HG02642 (cell line): ENCODE data around the gene MGMT.

ENCODE experiments used
- ATAC-seq: cut with Tn5 transposase; IDR thresholded peaks from one replicate; pipeline ENCODE4 v1.9.1; 2021; ENCODE audit warnings: mild to moderate bottlenecking; ENCODE audit not compliant: unreplicated experiment, poor library complexity

The MGMT gene

DNA sequence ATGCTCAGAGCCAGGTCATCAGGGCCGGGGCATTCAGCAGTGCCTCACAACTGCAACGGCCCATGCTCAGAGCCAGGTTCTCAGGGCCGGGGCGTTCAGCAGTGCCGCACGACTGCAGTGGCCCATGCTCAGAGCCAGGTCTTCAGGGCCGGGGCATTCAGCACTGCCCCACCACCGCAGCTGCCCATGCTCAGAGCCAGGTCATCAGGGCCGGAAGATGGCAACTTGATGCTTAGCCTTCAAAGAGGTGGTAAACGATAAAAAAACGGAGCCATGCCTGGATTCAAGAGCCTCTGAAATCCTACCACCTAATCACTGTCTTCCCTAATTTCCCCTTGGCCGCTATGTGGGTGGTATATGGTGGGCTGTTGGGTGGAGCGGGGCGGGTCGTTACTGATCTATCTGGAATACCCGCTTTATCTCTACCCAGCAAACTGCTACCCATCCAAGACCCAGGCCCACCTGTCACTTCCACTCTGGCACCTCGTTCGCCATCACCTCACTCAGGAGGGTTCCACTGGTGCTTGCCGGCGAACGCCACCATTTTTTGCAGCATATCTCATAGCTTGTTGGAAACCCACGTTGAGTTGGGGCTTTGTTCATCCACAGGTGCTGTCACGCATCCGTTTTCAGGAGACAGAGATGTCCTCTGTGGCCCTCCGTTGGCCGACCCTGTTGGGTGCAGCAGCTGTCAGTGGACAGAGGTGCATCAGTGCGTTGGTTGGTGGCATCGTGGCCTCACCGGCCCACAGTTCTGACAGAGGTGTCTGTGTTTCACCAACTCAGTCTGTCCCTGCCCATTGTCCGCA, 275.9 kb downstream of the MGMT start:
- no peak for ATAC-seq

DNA sequence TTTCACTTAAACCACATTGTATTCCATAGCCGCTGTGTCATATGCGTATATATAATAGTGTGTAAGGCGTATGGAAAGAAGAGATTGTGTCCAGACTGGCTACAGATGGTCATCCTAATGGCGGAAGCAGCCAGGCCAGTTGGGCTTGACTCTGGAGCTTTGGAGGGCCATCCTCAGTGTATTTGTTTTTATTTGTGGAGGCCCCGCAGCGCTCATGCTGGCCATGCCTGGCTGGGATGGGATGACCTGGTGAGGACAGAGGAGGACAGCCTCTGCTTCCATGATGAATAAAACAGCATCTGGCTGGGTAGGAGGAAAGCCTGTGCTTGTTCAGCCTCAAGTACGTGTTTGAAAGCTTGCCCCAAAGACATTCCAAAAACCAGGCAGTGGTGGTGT, 276.7 kb downstream of the MGMT start:
- ATAC-seq = no peak

DNA sequence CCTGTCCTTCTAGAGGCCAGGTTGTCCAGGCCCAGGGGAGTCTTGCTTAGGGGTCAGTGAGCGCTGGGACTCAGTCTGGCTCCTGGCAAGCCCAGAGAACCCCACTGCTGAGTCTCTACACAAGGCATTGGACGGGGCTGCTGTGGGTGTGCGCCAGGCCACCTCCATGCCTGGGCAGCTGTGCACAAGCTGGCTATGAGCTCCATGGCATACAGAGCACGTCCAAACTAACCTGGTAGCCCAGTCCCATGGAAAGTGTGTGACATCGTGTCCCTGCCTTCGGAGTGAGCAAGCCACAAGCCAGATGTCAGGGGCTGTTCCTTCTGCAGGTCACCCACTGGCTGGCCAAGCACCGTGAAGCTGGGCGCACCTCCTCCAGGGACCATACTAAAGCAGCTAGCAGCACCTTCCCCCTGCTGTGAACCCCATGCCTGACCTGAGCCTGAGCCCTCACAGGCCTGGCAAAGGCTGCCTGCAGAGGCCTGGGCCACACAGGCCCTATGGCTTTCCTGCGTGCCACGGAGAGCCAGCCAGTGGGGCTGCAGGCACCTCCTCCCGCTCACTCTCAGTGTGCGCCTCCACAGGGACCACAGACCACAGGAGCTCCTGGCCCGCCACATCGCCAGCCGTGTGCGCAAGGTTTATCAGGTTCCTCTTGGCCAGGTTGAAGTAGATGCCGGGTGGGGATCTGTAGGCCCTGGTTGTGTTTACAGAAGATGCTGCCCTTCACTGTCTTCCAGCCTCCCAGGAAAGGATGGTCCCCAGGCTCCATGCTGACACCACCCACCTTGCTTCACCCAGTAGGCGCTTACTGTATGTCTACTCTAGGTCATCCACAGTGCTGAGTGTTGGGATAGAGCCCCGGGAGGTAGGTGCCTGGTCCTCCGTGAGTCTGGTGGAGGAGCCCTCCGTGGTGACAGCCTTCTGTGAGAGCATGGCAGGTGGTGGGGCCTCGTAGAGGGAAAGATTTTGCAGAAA, 277.4 kb downstream of the MGMT start:
- ATAC-seq = no peak

DNA sequence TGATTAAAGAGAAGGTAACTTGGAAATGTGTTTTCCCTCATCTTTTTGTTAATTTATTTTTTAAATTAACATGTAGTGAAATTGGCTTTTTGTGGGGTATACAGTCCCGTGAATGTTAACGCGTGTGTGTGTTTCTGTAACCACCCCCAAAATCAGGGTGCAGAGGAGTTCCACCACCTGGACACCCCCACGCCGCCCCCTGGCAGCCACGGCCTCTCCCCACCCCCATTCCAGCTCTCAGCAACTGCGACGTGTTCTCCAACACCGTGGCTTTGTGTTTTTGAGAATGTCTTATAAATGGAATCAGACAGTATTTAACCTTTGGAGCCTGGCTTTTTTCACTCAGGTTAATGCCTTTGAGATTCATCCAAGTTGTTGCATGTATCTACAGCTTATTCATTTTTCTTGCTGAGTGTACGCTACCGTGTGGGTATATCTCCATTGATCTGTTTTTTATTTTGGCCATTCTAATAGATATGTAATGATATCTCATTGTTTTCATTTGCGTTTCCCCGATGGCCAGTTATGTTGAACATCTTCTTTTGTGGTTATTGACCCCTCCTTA, 278.2 kb downstream of the MGMT start:
- ATAC-seq = no peak

- no peak for ATAC-seq
These were observed 287.4 kb downstream of the MGMT start for GRCh38 chr10:129754211-129755050.

DNA sequence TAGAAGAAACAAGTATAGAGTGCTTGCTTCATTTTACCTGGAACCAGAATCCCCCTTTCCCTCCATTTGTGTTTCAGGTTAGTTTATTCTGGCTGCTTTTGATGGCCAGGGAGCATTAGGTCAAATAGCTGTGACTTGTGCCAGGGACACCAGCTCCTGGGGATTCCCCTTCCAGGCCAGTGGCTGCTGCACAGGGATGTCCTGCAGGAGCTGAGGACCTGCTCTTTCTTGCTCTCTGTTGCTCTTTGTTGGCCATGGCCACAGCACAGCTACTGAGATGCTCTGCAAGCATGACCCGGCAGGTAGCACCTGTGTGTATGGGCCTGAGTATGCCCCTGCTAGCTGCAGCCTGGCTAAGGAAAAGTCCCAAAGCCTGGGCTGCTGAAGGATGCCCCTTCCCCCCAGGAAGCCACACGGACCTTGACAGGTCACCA, 288.1 kb downstream of the MGMT start:
- no peak for ATAC-seq

GRCh38 chr10:129755621-129756020, 288.6 kb downstream of the MGMT start:
- ATAC-seq = no peak

GRCh38 chr10:129756912-129757901, 290.2 kb downstream of the MGMT start:
- ATAC-seq = no peak

- ATAC-seq = no peak
These were observed 291.4 kb downstream of the MGMT start for GRCh38 chr10:129758207-129759021.

DNA sequence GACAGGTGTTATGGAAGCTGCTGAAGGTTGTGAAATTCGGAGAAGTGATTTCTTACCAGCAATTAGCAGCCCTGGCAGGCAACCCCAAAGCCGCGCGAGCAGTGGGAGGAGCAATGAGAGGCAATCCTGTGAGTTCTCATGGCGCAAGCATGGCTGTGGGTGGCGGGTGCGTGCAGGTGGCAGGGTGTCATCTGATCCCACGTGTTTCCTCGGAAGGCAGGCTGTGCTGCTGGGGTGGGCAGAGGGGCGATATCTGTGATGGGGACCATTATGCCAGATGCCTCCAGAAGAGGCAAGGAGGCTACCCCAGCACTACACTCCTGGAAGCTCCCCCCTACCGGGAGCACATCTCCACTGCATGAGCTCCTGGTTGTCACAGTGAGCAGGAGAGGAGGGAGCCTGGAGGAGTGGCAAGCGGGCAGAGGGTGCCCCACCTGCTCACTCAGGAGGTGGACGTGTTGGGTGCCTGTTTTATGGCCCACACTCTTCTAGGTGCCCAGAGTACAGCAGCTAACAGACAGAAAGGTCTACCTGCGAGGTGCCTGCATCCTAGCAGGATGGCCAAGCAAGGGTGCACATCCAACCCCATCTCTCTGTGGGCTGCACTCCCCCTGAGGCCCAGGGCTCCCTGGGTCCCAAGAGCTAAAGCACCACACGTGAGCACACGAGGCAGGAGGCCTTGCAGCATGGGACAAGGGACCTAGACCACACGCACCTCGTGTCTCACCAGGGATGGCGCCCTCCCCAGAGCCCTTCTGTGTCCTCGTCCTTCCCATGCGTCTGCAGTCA, 292.4 kb downstream of the MGMT start:
- ATAC-seq = no peak

- no peak for ATAC-seq
These were observed 292.9 kb downstream of the MGMT start for GRCh38 chr10:129760003-129760315.

- no peak for ATAC-seq
These were observed 293.4 kb downstream of the MGMT start for GRCh38 chr10:129760416-129760815.

DNA sequence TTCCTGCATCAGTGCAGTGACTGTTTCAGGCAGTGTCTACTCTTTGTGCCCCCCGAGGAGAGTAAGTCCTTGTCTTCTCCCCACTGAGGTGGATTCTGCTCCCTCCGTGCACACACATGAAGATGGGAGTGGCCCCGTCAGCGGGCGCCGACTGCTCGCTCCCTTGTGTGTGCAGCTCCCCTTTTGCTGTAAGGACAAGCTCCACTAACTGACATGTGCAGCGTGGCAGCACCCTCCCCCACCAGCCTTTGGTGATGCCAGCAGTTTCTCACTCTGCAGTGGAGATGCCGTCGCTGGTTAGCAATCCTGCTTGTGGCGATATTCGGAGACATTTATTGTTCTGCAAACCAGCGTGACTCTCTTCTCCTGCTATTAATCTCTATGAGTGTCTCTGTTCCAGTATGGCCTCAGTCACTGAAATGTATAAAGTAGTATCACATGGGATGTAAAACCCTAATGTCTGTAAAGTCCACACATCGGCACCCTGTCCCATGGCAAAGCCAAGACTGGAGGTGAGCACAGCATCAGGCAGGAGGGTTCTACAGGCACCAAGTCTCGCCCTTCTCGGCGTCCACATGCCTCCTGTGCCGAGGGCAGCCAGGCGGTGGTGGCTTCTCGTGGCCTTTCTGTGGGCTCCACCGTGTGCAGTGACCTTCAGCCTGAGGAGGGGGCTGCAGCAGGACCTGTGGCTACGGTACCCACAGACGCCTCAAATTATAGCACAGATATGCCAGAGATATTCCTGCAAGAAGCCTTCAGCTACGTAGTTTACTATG, 294.3 kb downstream of the MGMT start:
- no peak for ATAC-seq

- no peak for ATAC-seq
These were observed 295.2 kb downstream of the MGMT start for GRCh38 chr10:129761981-129762956.

- no peak for ATAC-seq
These were observed 297.2 kb downstream of the MGMT start for GRCh38 chr10:129764011-129764900.
